Fibroblast of mammary gland (primary cell): ENCODE data around the gene CHTOP.
A peak's percentile ranks its signal among the peaks of the same experiment; 100 is the strongest.

Experiments
- DNase-seq: peaks from one replicate; pipeline ENCODE4 v3.0.0-alpha.2; 2010; ENCODE audit warnings: low read depth
- H3K4me3 ChIP-seq: 2 replicates; pipeline ENCODE4 v1.5.1; 2011; ENCODE audit warnings: low read depth, mild to moderate bottlenecking, low read length, moderate library complexity; ENCODE audit not compliant: control insufficient read depth
- CTCF ChIP-seq: conservative IDR thresholded peaks from 2 replicates; pipeline ENCODE4 v1.5.1; 2011; ENCODE audit warnings: low read depth, low read length, inconsistent platforms; ENCODE audit not compliant: control insufficient read depth, insufficient read depth

The CHTOP gene

DNA sequence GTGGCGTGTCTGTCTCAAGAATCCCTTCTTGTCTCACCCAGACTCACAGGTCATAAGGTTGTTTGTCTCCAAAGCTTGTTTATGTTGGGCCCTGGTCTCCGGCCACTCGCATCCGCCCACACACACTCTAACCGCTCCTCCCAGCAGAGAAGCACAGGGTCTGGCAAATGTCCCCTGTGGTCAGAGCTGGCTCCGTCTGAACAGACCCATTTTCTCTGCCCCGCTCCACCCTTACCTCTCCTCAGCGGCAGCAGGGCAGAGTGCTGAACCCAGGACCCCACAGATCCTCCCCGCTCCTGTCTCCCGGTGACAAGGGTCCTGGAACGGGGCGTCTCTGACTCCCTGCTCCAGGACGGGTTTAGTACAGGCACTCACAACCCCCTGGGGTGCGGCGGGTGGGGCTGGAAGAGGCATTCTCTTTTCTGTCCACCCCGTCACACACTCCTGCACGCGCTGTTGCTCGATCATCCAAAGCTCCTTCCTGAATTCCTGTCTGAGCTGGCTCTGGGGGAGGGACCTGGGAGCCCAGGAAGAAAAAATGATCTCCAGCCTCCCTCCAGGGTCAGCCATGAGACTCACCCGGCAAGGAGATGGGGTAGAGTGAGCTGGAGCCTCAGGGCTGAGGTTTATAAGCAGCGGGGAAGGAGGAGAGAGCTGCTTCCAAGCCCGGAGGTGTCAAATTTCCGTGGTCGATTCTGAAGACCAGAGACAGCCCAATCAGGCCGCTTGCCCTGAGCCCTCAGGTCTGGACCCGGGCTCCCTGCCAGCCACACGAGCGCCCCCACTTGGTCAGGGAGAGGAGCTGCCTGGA, 6.8 kb upstream of the CHTOP start, which contains the start of gene S100A13:
TSS of gene S100A13 (minus strand) at position 602 of the 811 bp plus-strand sequence. CDS start 1,033 bp downstream, outside the sequence.
- H3K4me3 ChIP-seq: peak within 1 kb of the TSS; percentile 87
- peak; percentile 97 for DNase-seq

GRCh38 chr1:153627715-153628626, 5.9 kb upstream of the CHTOP start, which contains the start of gene S100A1:
Gene S100A1, plus strand, starts transcription at chr1:153628434. Its CDS starts 2,088 bp downstream, at chr1:153630522.
- H3K4me3 ChIP-seq: peak within 1 kb of the TSS; percentile 87
- no peak for TF ChIP-seq CTCF
- no peak for DNase-seq

More for the DNA sequence above, 6.8 kb upstream of the CHTOP start, which contains the start of gene S100A13:
- TF ChIP-seq CTCF: peak; percentile 61

DNA sequence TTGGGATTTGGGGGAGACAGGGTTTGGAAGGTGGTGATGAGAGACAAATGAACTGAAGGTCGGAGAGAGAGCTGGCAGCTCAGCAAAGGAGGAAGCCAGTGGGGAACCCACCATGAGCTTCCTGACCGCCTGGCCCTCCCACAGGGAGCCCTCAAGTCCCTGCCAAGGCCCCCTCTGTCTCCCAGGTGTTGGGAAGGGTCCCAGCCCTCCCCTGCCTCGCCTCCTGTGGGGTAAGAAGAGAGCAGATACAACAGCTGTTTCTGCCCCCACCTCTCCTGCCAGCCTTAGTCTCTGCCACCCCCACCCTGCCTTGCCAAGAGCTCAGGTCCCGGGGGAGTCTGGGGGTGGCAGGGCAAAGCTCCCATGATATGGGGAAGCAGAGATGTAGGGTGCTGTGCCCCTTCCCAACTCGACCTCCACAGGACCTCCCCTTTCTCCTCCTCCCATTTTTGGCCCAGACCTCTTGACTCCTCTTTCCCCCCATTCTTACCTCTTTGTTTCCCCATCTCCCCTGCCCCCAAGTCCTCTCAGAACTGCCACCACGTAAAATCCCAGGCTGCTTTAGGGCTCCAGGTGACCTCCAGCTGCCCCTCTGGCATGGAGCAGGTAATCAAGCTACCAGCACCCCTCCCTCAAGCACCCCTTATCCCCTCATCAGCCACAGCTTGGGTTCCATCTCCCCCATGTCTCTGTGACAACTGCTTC, 5.1 kb upstream of the CHTOP start:
- no peak for TF ChIP-seq CTCF
- no peak for DNase-seq
- no peak overlapping the region for H3K4me3 ChIP-seq

DNA sequence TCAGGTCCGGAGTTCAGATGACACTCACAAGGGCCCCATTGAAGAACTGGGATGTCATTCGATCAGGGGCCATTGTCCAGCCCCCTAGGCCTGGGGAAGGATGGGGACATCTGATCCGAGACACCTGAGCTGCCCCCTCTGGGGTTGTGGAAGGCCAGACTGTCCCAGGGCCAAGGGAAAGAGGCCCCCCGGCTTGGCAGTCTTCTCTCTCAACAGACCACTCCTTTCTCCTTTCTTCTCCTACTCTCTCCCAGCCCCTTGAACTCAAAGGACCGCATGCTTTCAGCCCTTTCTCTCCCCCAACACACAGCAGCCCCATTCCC, 4.6 kb upstream of the CHTOP start:
- DNase-seq: no peak
- H3K4me3 ChIP-seq: no peak overlapping the region
- TF ChIP-seq CTCF: no peak

DNA sequence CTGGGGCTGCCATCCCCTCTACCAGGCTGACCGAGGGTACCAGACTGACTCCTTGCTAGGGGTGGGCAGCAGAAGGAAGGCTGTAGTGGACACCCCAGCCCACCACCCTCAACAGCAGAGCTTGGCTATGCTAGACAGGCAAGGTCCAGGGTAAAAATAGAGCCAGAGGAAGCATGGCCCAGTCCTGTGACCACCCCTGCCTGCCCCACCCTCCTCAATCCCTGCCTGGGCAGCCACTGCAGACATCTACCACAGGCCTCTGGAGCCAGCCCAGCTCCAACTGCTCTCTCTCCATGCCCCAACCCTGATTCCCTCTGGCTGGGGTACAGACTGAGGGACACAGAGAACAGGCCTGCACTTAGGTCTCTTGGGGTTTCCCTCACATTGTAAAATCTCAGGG, 3.9 kb upstream of the CHTOP start:
- TF ChIP-seq CTCF: no peak
- no peak for DNase-seq
- no peak overlapping the region for H3K4me3 ChIP-seq

- no peak overlapping the region for H3K4me3 ChIP-seq
- no peak for TF ChIP-seq CTCF
- no peak for DNase-seq
These were observed 3.5 kb upstream of the CHTOP start for GRCh38 chr1:153630384-153630783.
